Measurements from ENCODE around the gene CDHR5. TPM values are rescaled to one million over a fixed set of nuclear protein-coding genes. Genes with fewer than 3 reads are reported as not detected.

CDHR5 gene
- total and polyA plus RNA-seq, 9 of the 15 experiments (the other 6 are each of a cell fraction or from before 2014, with no cell fraction given) = 0.16 TPM; not detected in 8

GRCh38 chr11:629237-629583 lies 4.5 kb upstream of the CDHR5 start:
- ChIA-PET CTCF (ENCODE audit: low intra/inter-chr PET ratio) (no interaction called here), POLR2A (no interaction called here)
- no peak overlapping the region for H2AFZ ChIP-seq (ENCODE audit: low read depth, low read length)
- H3K4me3 ChIP-seq = no peak overlapping the region
- 68% methylated on average over 10 of the region's 10 CpGs for WGBS (ENCODE audit: insufficient coverage, low coverage, missing lambda C conversion rate)
- no TSS peak for BruUV-seq (replicated peaks)
- ATAC-seq (peak; percentile 40; the same call in 2 of the 3 replicates), FAIRE-seq (peak; percentile 60), DNase-seq (ENCODE audit: extremely low read depth in 1 of 4, low spot score in 3 of 4) (no peak)
- H3K27me3 ChIP-seq (ENCODE audit: control insufficient read depth in 2 of 2, insufficient read depth in 2 of 2, low read length in 2 of 2) = no peaks in the 10 kb centered on the region
- H3K27ac ChIP-seq (ENCODE audit: extremely low read depth, low read depth, low read length) = 0 out of 3 replicates have a peak overlapping the region, but pooled peaks have one; percentile 30
- H3K9me1 ChIP-seq (ENCODE audit: control insufficient read depth, insufficient read depth, low read length) = no peaks in the 10 kb centered on the region
- peaks cover 11% of the 10 kb centered on the region; the same call in 1 of the 3 replicates for H3K36me3 ChIP-seq (ENCODE audit: control insufficient read depth, insufficient read depth, low read length)
- in situ Hi-C loops (cut with MboI) = no loop called here
- H3K4me1 ChIP-seq (replicated peaks in 1 of 2; ENCODE audit: control insufficient read depth in 2 of 2, insufficient read depth in 2 of 2, low read length in 2 of 2) = peaks cover 0 to 28% of the 10 kb centered on the region in 2 experiments; a peak in 2 of 5 replicates
- no peak overlapping the region for H3K9ac ChIP-seq (ENCODE audit: insufficient read depth in 1 of 2, low read depth in 2 of 2, low read length in 2 of 2)
- H3K79me2 ChIP-seq (ENCODE audit: control insufficient read depth, insufficient read depth, low read length) = no peaks in the 10 kb centered on the region
- no peak overlapping the region for H3K4me2 ChIP-seq (ENCODE audit: insufficient read depth, low read length)
- H4K20me1 ChIP-seq (replicated peaks; ENCODE audit: control insufficient read depth, insufficient read depth, low read length) = no peaks in the 10 kb centered on the region
- intact Hi-C loops (cut with micrococcal nuclease) = no loop called here
- no peaks in the 10 kb centered on the region for H3K9me3 ChIP-seq (replicated peaks; ENCODE audit: control insufficient read depth, insufficient read depth, low read depth, low read length)
- TF ChIP-seq MEF2A (IDR thresholded peaks at IDR 0.05; ENCODE audit: control insufficient read depth, low read depth, low read length) = peak; percentile 44; the same call in 1 of the 2 replicates
- TF ChIP-seq NFYB (IDR thresholded peaks at IDR 0.05; ENCODE audit: extremely low read depth, insufficient read length) = no peak
- TF ChIP-seq ARHGAP35 (IDR thresholded peaks at IDR 0.05; ENCODE audit: partially characterized antibody) = no peak
- TF ChIP-seq PCBP2 (IDR thresholded peaks at IDR 0.05; ENCODE audit: low read depth, low read length, poor library complexity, severe bottlenecking) = no peak
- no peak for TF ChIP-seq ZNF592 (IDR thresholded peaks at IDR 0.05)
- no peak for TF ChIP-seq PRMT5 (CRISPR knock-in tag; IDR thresholded peaks at IDR 0.05)
- no peak for TF ChIP-seq FOXJ3 (CRISPR knock-in tag; IDR thresholded peaks at IDR 0.05)
- no peak for TF ChIP-seq CXXC5 (CRISPR knock-in tag; IDR thresholded peaks at IDR 0.05)
- TF ChIP-seq ZBTB33 (CRISPR knock-in tag; IDR thresholded peaks at IDR 0.05) = peak; percentile 94
- no peak for TF ChIP-seq RBM14 (IDR thresholded peaks at IDR 0.05; ENCODE audit: borderline replicate concordance, insufficient read depth, low read depth, low read length)
- TF ChIP-seq ETV6 (IDR thresholded peaks at IDR 0.05; ENCODE audit: borderline replicate concordance in 1 of 2, low read depth in 2 of 2, low read length in 1 of 2) = no peak
- no peak for TF ChIP-seq ETV6 (CRISPR knock-in tag; IDR thresholded peaks at IDR 0.05; ENCODE audit: borderline replicate concordance)
- no peak for TF ChIP-seq HNRNPK (IDR thresholded peaks at IDR 0.05; ENCODE audit: low read depth, low read length, poor library complexity, severe bottlenecking)
- no peak for TF ChIP-seq ILF3 (IDR thresholded peaks at IDR 0.05; ENCODE audit: borderline replicate concordance)
- TF ChIP-seq ZFP1 (CRISPR knock-in tag; IDR thresholded peaks at IDR 0.05) = no peak
- no peak for TF ChIP-seq BRD9 (IDR thresholded peaks at IDR 0.05; ENCODE audit: low read depth, partially characterized antibody)
- no peak for TF ChIP-seq SRSF7 (optimal IDR thresholded peaks at IDR 0.05; ENCODE audit: low read depth, low read length)
- no peak for TF ChIP-seq NR2F6 (CRISPR knock-in tag; IDR thresholded peaks at IDR 0.05)
